ENCODE results near the gene PTS. TPM values are rescaled to one million over a fixed set of nuclear protein-coding genes. Genes with fewer than 3 reads are reported as not detected.
"Not testable (repeated sequence)": the region's sequence is repeated elsewhere in the genome, so short reads cannot be mapped to it uniquely, and the experiment has no call there.

The PTS gene
- 10 to 100 TPM; 28.7 to 30.8 TPM for total RNA-seq
- 1 to 10 TPM; 4.6 to 7.6 (median 5.3) TPM for polyA plus RNA-seq
- 13.2 to 52.7 (median 19.6) reads per million in 6 experiments for total RNA-seq

DNA sequence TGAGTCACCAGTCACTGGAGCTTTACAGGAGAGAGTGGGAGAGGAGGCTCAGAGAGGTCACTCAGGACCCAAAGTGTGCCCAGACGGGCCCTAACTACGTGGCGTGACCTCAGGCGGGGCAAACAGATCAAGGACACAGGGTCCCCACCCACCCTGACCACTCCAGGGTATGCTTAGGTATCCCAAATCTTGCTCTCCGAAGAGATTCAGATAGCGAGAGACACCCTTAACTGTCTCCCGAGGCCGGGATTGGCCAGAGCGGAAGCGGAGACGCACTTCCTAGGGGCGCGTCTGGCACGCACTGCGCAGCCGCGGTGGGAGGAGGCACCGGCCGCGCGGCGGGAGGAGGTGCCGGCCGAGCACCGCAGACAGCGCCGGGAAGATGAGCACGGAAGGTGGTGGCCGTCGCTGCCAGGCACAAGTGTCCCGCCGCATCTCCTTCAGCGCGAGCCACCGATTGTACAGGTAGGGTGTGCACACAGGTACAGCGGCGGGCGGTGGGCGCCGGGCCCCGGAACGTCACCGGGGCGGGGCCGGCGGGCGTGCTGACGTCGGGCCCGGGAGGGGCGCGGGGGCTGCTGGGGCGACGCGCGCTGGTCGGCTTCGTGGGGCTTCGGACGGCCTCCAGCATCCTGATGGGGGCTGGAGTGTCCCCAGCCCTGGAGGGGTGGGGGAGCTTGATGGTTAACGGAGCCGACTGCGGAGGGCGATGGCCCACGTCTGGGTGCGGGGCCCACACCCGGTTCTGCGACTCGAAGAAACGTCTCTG lies at the start of gene PTS:
TSS of gene PTS (plus strand) at position 367 of the 769 bp plus-strand sequence. CDS start at position 383, 16 bp downstream.
- POLR2A ChIA-PET: interaction anchor here (0.6 to 2.2 kb wide), 7 partner anchors 35 to 1088 kb away, joined by 3 to 16 read pairs (median 3); partner anchors contain the start of genes SDHD, TIMM8B and TTC12
- peak within 1 kb of the TSS; percentile 94 to 99 (median 98) for H3K27ac Mint-ChIP-seq
- peak; percentile 88 to 90 for ATAC-seq
- DNase-seq: peak; percentile 72 to 91 (median 82)
- no peaks in the 10 kb centered on the region for H3K27me3 Mint-ChIP-seq
- peaks cover 0 to 31% (median 4%) of the 10 kb centered on the region in 3 donors for H3K36me3 Mint-ChIP-seq
- H3K9me3 Mint-ChIP-seq: no peaks in the 10 kb centered on the region
- H3K4me1 Mint-ChIP-seq: peaks cover 8 to 32% (median 29%) of the 10 kb centered on the region in 4 donors
- H3K4me3 Mint-ChIP-seq: peak within 1 kb of the TSS; percentile 85 to 95 (median 92)

DNA sequence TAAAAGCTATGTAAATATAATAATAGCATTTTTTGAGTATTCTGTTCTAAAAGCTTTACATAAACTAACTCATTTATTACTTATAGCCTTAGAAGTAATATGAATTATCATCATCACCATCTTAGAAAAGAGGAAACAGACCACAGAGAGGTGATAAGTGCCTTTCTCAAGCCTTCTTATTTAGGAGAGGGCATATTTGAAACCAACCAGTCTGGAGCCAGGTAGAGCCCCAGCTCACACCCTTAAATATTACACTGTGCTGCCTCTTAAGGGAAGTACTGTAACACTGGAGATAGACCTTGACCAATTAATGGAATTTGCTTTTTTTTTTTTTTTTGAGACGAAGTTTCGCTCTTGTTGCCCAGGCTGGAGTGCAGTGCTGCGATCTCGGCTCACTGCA lies 48.6 kb upstream of the PTS start:
- no peak overlapping the region for H3K4me3 Mint-ChIP-seq

DNA sequence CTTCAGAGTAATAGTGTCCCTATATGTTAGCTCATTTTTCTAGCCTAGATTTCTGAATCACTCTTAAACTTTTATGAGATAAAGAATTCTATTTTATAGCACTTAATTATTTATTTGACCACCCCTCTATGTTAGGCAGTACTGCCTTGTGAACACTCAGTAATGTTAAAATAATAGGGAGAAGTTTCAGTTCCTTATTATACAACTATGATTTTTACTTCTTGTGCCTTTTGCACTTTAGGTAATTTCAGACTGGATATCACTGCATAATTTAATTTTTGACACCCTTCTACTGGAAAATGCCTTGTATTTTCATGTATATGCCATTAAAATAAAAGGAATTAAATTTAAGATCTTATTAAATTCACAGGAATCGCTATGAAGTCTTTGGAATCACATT lies 47.8 kb upstream of the PTS start:
- H3K36me3 Mint-ChIP-seq: peaks cover 3 to 11% (median 4%) of the 10 kb centered on the region in 3 donors
- H3K27ac Mint-ChIP-seq: no peak overlapping the region
- DNase-seq (no peak), ATAC-seq (no peak)
- POLR2A ChIA-PET: interaction anchor here (0.7 kb wide), 1 partner anchor 741 kb away, joined by 3 read pairs; no protein-coding TSS in a partner anchor
- peaks cover 18 to 33% (median 30%) of the 10 kb centered on the region in 5 donors for H3K27me3 Mint-ChIP-seq
- H3K4me1 Mint-ChIP-seq: peaks cover 9 to 30% (median 13%) of the 10 kb centered on the region in 4 donors
- H3K9me3 Mint-ChIP-seq: peaks cover 0 to 3% (median 0%) of the 10 kb centered on the region in 9 donors
- H3K4me3 Mint-ChIP-seq: no peak overlapping the region

More for the DNA sequence above, 48.6 kb upstream of the PTS start:
- ATAC-seq (no peak), DNase-seq (no peak)
- peaks cover 18 to 33% (median 30%) of the 10 kb centered on the region in 5 donors for H3K27me3 Mint-ChIP-seq
- POLR2A ChIA-PET: interaction anchor here (0.7 kb wide), 1 partner anchor 740 kb away, joined by 3 read pairs; no protein-coding TSS in a partner anchor
- peaks cover 0 to 2% (median 0%) of the 10 kb centered on the region in 9 donors for H3K9me3 Mint-ChIP-seq
- peaks cover 9 to 29% (median 13%) of the 10 kb centered on the region in 4 donors for H3K4me1 Mint-ChIP-seq
- H3K36me3 Mint-ChIP-seq: peaks cover 3 to 11% (median 4%) of the 10 kb centered on the region in 3 donors
- no peak overlapping the region for H3K27ac Mint-ChIP-seq

DNA sequence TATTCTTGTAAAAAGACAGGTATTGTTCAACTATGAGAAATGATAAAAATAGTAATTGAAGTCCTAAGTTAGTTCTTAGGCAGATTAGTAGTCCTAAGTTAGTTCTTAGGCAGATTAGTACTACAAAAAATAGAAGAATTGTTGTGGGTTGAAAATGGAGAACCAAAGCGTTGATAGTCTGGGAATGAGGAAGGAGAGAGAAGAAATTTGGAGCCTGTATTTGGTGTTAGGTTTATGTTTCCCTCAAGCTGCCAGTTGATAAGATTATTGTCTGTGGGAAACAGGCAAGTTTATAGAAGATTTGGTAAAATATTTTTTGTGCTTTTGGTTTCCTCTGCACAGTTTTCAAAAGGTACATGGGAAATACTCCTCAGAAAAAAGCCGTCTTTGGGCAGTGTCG lies 47.3 kb upstream of the PTS start:
- Mint-ChIP-seq H3K9me3 (peaks cover 0 to 3% (median 0%) of the 10 kb centered on the region in 9 donors), H3K4me3 (no peak overlapping the region), H3K27me3 (peaks cover 18 to 33% (median 30%) of the 10 kb centered on the region in 5 donors), H3K4me1 (peaks cover 9 to 30% (median 13%) of the 10 kb centered on the region in 4 donors), H3K36me3 (peaks cover 3 to 11% (median 4%) of the 10 kb centered on the region in 3 donors), H3K27ac (peak overlapping the region in 1 of 10 donors; percentile 31)
- DNase-seq (no peak), ATAC-seq (no peak)
- POLR2A ChIA-PET: no interaction called here

DNA sequence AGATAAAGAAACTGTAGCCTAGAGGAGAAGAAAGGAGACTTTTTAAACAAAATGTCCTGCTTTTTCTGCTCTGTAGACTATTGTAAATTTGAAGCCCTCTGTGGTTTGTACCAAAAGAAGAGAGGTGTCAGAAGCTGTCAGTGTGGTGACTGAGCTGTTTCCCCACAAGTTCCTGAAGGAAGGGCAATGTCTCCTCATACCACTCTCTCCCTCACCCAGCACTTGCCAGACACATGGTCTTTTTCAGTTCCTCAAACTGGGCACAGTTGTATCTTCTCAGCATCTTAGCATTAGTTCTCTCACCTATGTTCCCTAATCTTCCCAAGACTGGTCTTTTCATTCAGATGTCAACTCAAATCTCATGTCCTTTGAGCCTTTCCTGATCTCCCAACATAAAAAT lies 46.6 kb upstream of the PTS start:
- Mint-ChIP-seq H3K9me3 (peaks cover 0 to 3% (median 0%) of the 10 kb centered on the region in 9 donors), H3K27me3 (peaks cover 16 to 32% (median 28%) of the 10 kb centered on the region in 5 donors), H3K27ac (no peak overlapping the region), H3K4me3 (no peak overlapping the region), H3K4me1 (peaks cover 8 to 30% (median 11%) of the 10 kb centered on the region in 4 donors), H3K36me3 (peaks cover 3 to 11% (median 4%) of the 10 kb centered on the region in 3 donors)
- DNase-seq (no peak), ATAC-seq (no peak)
- POLR2A ChIA-PET: no interaction called here

DNA sequence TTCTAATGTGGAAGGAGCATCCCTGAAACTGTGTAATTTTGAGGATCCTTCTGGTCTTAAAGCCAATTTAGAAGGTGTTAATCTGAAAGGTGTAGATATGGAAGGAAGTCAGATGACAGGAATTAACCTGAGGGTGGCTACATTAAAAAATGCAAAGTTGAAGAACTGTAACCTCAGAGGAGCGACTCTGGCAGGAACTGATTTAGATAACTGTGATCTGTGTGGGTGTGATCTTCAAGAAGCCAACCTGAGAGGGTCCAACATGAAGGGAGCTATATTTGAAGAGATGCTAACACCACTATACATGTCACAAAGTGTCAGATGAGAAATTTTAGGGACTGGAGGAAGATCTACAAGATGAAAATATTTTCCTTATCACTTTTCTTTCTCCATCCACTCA lies 43.4 kb upstream of the PTS start:
- Mint-ChIP-seq H3K27me3 (peaks cover 8 to 22% (median 17%) of the 10 kb centered on the region in 5 donors), H3K9me3 (peaks cover 0 to 3% (median 0%) of the 10 kb centered on the region in 9 donors), H3K4me1 (peaks cover 0 to 17% (median 0%) of the 10 kb centered on the region in 4 donors), H3K36me3 (peaks cover 4 to 11% (median 4%) of the 10 kb centered on the region in 3 donors), H3K4me3 (no peak overlapping the region), H3K27ac (no peak overlapping the region)
- DNase-seq (no peak), ATAC-seq (no peak)
- POLR2A ChIA-PET: no interaction called here

DNA sequence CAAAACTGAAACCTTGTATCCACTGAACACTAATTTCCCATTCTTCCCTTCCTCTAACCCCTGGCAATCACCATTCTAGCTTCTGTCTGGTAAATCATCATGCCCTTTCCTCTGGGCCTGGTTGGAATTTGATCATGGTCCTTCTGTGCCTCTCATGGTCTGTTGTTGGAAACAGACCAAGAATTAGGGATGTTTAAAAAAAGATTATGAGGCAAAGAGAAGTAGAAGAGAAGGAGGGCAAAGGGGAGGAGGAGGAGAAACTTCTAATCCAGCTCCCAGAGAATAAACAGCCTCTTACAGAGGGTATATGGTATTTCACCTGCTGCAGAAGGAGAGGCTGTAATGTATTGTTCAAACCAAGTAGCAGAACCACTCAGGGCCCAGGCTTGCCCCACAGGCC lies 40.3 kb upstream of the PTS start:
- Mint-ChIP-seq H3K9me3 (peaks cover 0 to 3% (median 0%) of the 10 kb centered on the region in 9 donors), H3K4me3 (no peak overlapping the region), H3K27ac (peak overlapping the region in 1 of 10 donors; percentile 18), H3K36me3 (peaks cover 0 to 5% (median 2%) of the 10 kb centered on the region in 3 donors), H3K27me3 (peaks cover 0 to 15% (median 4%) of the 10 kb centered on the region in 5 donors), H3K4me1 (peaks cover 0 to 1% (median 0%) of the 10 kb centered on the region in 4 donors)
- POLR2A ChIA-PET: no interaction called here
- ATAC-seq: no peak
- DNase-seq: no peak

DNA sequence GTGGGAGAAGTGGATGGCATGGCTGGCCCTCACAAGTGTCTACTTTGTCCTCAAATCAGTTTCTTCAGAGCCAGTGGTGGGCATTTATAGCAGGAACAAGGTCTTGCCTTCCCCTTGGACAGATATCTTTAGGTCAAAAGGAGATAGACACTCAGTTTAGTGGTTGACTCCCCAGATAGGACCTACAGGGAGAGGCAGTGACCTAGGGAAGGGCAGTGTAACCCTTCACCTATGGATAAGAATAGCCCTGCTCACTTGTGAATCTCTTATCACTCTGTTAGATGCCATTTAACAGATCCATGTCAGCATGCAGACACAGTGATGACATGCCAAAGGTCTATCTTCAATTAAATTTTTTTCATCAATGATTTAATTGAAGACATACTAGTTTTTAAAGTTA lies 39.9 kb upstream of the PTS start:
- H3K9me3 Mint-ChIP-seq: peaks cover 0 to 3% (median 0%) of the 10 kb centered on the region in 9 donors
- H3K27ac Mint-ChIP-seq: peak overlapping the region in 1 of 10 donors; percentile 18
- H3K27me3 Mint-ChIP-seq: peaks cover 0 to 15% (median 3%) of the 10 kb centered on the region in 5 donors
- H3K4me1 Mint-ChIP-seq: peaks cover 0 to 1% (median 0%) of the 10 kb centered on the region in 4 donors
- peaks cover 0 to 4% (median 2%) of the 10 kb centered on the region in 3 donors for H3K36me3 Mint-ChIP-seq
- ATAC-seq (no peak), DNase-seq (no peak)
- no peak overlapping the region for H3K4me3 Mint-ChIP-seq
- POLR2A ChIA-PET: no interaction called here

DNA sequence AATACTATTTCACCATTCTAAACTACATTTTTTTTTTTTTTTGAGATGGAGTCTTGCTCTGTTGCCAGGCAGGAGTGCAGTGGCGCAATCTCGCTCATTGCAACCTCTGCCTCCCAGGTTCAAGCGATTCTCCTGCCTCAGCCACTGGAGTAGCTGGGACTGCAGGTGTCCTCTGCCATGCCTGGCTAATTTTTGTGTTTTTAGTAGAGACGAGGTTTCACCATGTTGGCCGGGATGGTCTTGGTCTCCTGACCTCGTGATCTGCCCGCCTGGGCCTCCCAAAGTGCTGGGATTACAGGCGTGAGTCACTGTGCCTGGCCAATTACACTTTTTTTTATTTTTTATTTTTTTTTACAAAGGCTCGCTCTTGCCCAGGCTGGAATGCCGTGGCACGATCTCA lies 31.1 kb upstream of the PTS start:
- ATAC-seq, H3K27me3 Mint-ChIP-seq, DNase-seq, H3K36me3 Mint-ChIP-seq, H3K4me1 Mint-ChIP-seq, POLR2A ChIA-PET, H3K4me3 Mint-ChIP-seq, H3K9me3 Mint-ChIP-seq, H3K27ac Mint-ChIP-seq: not testable (repeated sequence)

DNA sequence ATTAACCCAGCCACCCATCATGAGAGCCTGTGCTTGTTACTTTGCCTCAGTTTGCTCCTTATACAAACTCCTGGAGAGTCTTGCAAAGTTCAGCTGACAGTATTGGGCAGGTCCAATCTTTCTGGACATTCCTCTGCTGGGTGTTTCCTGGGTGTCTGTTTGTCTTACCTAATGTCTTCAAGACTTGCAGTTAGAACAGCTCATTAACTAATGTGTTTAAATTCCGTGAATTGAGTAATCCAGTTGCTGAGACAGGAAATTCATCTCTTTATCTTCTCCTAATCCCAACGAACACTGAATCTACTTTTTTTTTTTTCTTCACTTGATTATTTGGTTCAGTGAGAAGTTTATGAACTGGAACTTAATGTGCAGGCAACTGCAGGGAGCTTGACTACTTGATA lies 30.3 kb upstream of the PTS start:
- POLR2A ChIA-PET: no interaction called here
- peaks cover 0 to 5% (median 0%) of the 10 kb centered on the region in 3 donors for H3K36me3 Mint-ChIP-seq
- H3K27me3 Mint-ChIP-seq: peaks cover 0 to 3% (median 0%) of the 10 kb centered on the region in 5 donors

DNA sequence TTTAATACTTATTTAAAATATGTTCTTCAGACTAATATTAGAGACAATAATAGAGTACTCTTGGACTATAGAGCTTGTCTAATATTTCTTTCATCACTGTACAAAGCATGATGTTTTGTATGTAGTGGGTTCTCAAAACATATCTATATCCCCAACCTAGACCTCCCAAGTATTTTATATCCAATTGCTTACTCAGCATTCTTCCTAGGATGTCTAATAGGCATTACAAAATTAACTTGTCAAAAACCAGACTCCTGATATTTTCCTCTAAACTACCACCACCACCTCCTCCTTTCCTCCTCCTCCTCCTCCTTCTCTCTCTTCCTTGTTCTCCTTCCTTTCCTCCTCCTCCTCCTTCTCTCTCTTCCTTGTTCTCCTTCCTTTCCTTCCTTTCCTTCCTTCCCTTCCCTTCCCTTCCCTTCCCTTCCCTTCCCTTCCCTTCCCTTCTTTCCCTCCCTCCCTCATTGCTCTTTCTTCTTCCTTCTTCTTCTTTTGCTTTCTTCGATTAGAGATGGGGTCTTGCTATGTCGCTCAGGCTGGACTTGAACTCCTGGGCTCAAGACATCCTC lies 29.6 kb upstream of the PTS start:
- no peak for DNase-seq
- H3K4me3 Mint-ChIP-seq: no peak overlapping the region
- peaks cover 0 to 5% (median 0%) of the 10 kb centered on the region in 3 donors for H3K36me3 Mint-ChIP-seq
- ATAC-seq: no peak
- POLR2A ChIA-PET: no interaction called here
- H3K4me1 Mint-ChIP-seq: peaks cover 0 to 6% (median 0%) of the 10 kb centered on the region in 4 donors
- H3K27me3 Mint-ChIP-seq: peaks cover 0 to 3% (median 0%) of the 10 kb centered on the region in 5 donors
- H3K9me3 Mint-ChIP-seq: no peaks in the 10 kb centered on the region
- no peak overlapping the region for H3K27ac Mint-ChIP-seq

More for the DNA sequence above, 30.3 kb upstream of the PTS start:
- Mint-ChIP-seq H3K4me3 (no peak overlapping the region), H3K4me1 (peaks cover 0 to 6% (median 0%) of the 10 kb centered on the region in 4 donors), H3K27ac (peak overlapping the region in 1 of 10 donors; percentile 45), H3K9me3 (no peaks in the 10 kb centered on the region)
- DNase-seq (no peak), ATAC-seq (no peak)

DNA sequence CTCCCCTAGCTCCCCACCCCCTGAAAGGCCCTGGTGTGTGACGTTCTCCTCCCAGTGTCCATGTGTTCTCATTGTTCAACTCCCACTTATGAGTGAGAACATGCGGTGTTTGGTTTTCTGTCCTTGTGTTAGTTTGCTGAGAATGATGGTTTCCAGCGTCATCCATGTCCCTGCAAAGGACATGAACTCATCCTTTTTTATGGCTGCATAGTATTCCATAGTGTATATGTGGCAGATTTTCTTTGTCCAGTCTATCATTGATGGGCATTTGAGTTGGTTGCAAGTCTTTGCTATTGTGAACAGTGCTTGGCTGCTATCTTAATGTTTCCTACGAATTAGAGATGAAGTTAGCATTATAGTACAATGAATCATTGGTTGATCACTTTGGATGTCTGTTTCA lies 27.1 kb upstream of the PTS start:
- POLR2A ChIA-PET: interaction anchor here (0.6 to 0.7 kb wide), 2 partner anchors 30 to 45 kb away, joined by 3 to 5 read pairs; no protein-coding TSS in a partner anchor
- DNase-seq, H3K36me3 Mint-ChIP-seq, H3K27ac Mint-ChIP-seq, H3K4me1 Mint-ChIP-seq, H3K9me3 Mint-ChIP-seq, ATAC-seq, H3K27me3 Mint-ChIP-seq, H3K4me3 Mint-ChIP-seq: not testable (repeated sequence)
